ENCODE results near the gene CTNNA3. TPM values are rescaled to one million over a fixed set of nuclear protein-coding genes. Genes with fewer than 3 reads are reported as not detected.

Gene CTNNA3
- total RNA-seq, 1 donor from 2014 or later = not detected

DNA sequence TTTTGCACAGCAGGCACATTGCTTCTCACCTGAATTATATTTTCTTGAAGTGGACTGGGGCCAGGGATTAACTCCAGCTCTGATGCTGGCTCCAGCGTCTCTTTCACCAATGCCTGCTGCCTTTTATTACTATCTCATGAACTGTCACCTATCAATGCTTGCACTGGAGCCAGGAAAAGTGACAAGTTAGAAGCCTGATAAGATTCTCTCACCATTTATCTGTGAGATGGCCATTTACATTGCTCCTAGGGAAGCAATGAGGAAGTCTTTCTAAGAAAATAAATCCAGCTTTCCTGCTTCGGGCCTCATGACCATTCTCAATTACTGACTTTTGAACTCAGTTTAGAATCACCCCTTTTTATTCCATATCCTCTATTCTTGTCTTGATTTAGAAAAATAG lies 818.6 kb downstream of the CTNNA3 start:
- H3K27me3 Mint-ChIP-seq = no peaks in the 10 kb centered on the region
- CTCF ChIA-PET = no interaction called here
- H3K4me3 Mint-ChIP-seq = no peak overlapping the region
- POLR2A ChIA-PET = no interaction called here
- intact Hi-C loops (cut with micrococcal nuclease) = no loop called here
- H3K36me3 Mint-ChIP-seq (ENCODE audit: low read depth) = no peaks in the 10 kb centered on the region
- H3K4me1 Mint-ChIP-seq = no peaks in the 10 kb centered on the region
- no peak overlapping the region for H3K27ac Mint-ChIP-seq
- no peaks in the 10 kb centered on the region for H3K9me3 Mint-ChIP-seq
- no peak for TF ChIP-seq CTCF (IDR thresholded peaks at IDR 0.05)
- no peak for ATAC-seq (ENCODE audit: low read depth)
- DNase-seq = no peak

DNA sequence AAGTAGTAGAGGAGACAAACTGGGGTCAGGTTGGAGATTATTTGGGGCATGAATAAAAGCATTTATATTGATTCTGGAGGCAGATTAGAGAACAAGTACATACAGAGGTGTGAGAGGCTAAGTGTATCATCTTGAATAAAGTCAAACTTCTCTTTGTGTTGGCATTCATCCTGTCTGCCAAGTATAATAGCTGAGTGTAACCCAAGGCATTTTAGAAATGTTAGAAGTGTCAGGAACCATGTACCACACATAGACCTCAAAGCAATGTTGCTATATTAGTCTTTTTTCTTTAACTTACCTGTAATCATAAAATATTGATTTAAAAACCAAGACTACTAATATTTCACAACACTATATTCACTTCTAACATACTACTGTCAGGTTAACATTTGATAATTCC lies 826.4 kb downstream of the CTNNA3 start:
- ATAC-seq (ENCODE audit: low read depth) (no peak), DNase-seq (no peak)
- CTCF ChIA-PET = no interaction called here
- Mint-ChIP-seq H3K27me3 (no peaks in the 10 kb centered on the region), H3K36me3 (ENCODE audit: low read depth) (no peaks in the 10 kb centered on the region), H3K9me3 (no peaks in the 10 kb centered on the region), H3K27ac (no peak overlapping the region), H3K4me1 (no peaks in the 10 kb centered on the region), H3K4me3 (no peak overlapping the region)
- POLR2A ChIA-PET = no interaction called here
- intact Hi-C loops (cut with micrococcal nuclease) = no loop called here
- TF ChIP-seq CTCF (IDR thresholded peaks at IDR 0.05) = no peak

DNA sequence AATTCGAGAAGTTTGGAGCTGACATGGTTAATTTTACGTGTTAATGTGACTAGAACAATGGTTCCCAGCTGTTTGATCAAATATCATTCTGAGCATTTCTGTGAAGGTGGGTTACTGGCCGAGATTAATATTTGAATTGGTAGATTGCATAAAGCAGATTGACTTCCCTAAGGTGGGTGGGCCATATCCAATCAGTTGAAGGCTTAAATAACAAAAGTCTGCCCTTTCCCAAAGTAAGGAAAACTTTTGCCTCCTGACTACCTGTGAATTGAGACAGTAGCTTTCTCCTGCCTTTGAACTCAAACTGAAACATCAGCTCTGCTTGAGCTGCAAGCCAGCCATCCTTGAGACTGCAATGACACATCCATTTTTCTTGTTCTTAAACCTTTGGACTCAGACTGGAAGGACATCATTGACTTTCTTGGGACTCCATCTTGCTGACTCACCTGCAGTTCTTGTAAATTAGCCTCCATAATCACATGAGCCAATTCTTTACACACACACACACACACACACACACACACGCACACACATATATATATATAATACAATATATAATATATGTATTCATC lies 833.2 kb downstream of the CTNNA3 start:
- no peak for ATAC-seq (ENCODE audit: low read depth)
- intact Hi-C loops (cut with micrococcal nuclease) = no loop called here
- Mint-ChIP-seq H3K4me1 (no peaks in the 10 kb centered on the region), H3K27ac (no peak overlapping the region), H3K9me3 (peaks cover 6% of the 10 kb centered on the region), H3K27me3 (no peaks in the 10 kb centered on the region), H3K4me3 (no peak overlapping the region), H3K36me3 (ENCODE audit: low read depth) (no peaks in the 10 kb centered on the region)
- POLR2A ChIA-PET = no interaction called here
- TF ChIP-seq CTCF (IDR thresholded peaks at IDR 0.05) = no peak
- CTCF ChIA-PET = interaction anchor here (1.1 kb wide), 1 partner anchor 10 kb away, joined by 3 read pairs; no protein-coding TSS in a partner anchor
- DNase-seq = no peak

GRCh38 chr10:66860376-66860945 lies 835.5 kb downstream of the CTNNA3 start:
- H3K4me1 Mint-ChIP-seq = no peaks in the 10 kb centered on the region
- ChIA-PET CTCF (no interaction called here), POLR2A (no interaction called here)
- ATAC-seq (ENCODE audit: low read depth) (no peak), DNase-seq (no peak)
- peaks cover 6% of the 10 kb centered on the region for H3K9me3 Mint-ChIP-seq
- H3K27ac Mint-ChIP-seq = no peak overlapping the region
- no peak for TF ChIP-seq CTCF (IDR thresholded peaks at IDR 0.05)
- H3K27me3 Mint-ChIP-seq = no peaks in the 10 kb centered on the region
- H3K36me3 Mint-ChIP-seq (ENCODE audit: low read depth) = no peaks in the 10 kb centered on the region
- intact Hi-C loops (cut with micrococcal nuclease) = no loop called here
- H3K4me3 Mint-ChIP-seq = no peak overlapping the region

GRCh38 chr10:66852811-66853210 lies 843.2 kb downstream of the CTNNA3 start:
- ChIA-PET CTCF (interaction anchor here (0.9 kb wide), 1 partner anchor 10 kb away, joined by 3 read pairs; no protein-coding TSS in a partner anchor), POLR2A (no interaction called here)
- Mint-ChIP-seq H3K27ac (no peak overlapping the region), H3K4me1 (no peaks in the 10 kb centered on the region), H3K36me3 (ENCODE audit: low read depth) (no peaks in the 10 kb centered on the region), H3K27me3 (no peaks in the 10 kb centered on the region), H3K4me3 (no peak overlapping the region), H3K9me3 (no peaks in the 10 kb centered on the region)
- no peak for TF ChIP-seq CTCF (IDR thresholded peaks at IDR 0.05)
- intact Hi-C loops (cut with micrococcal nuclease) = no loop called here
- ATAC-seq (ENCODE audit: low read depth) = no peak
- DNase-seq = no peak

Data from activated B cell treated with CpG ODN at 0.5 μM for 24 hours (primary cell).